Panc1 (cell line): Measurements from ENCODE around the gene SSH2. TPM values are rescaled to one million over a fixed set of nuclear protein-coding genes. Genes with fewer than 3 reads are reported as not detected.

Experiments used
- ATAC-seq: fragments of 200-7000 bp; cut with Tn5 transposase; 2 replicates; pipeline ENCODE4 v1.9.1; 2020; ENCODE audit warnings: mild to moderate bottlenecking, moderate library complexity
- BruUV-seq: library from RNA; stranded (reverse); fragments of 400-500 nt; replicated peaks from 2 replicates; lab custom pipeline; 2021; lab: Mats Ljungman, UMichigan
- CTCF ChIA-PET: fragments of 300-600 bp; sonication (Branson Sonifier 250); formaldehyde crosslinking; loops from one replicate; lab custom pipeline; 2022; ENCODE audit warnings: antibody characterized with exemption; lab: Charles Lee
- POLR2A ChIA-PET: fragments of 300-600 bp; sonication (Branson Sonifier 250); formaldehyde crosslinking; loops from one replicate; lab custom pipeline; 2022; ENCODE audit warnings: antibody characterized with exemption; lab: Charles Lee
- DNase-seq: peaks from one replicate; pipeline ENCODE4 v3.0.0-alpha.2; 2010; ENCODE audit warnings: low read depth, low spot score
- H3K27ac ChIP-seq: 2 replicates; pipeline ENCODE4 v1.5.1; 2011; ENCODE audit warnings: mild to moderate bottlenecking, low read length, inconsistent platforms
- H3K27me3 ChIP-seq: fragments of 200-500 bp; sonication (Bioruptor generic); 2 replicates; pipeline ENCODE4 v1.6.0; 2014; ENCODE audit warnings: low read length, inconsistent platforms; ENCODE audit not compliant: control insufficient read depth, insufficient read depth
- H3K36me3 ChIP-seq: fragments of 200-500 bp; sonication (Bioruptor generic); 2 replicates; pipeline ENCODE4 v1.5.1; 2014; ENCODE audit warnings: inconsistent platforms, mild to moderate bottlenecking, low read length, moderate library complexity; ENCODE audit not compliant: control insufficient read depth, insufficient read depth
- H3K4me1 ChIP-seq: 2 replicates; pipeline ENCODE4 v1.5.1; 2011; ENCODE audit warnings: inconsistent platforms, mild to moderate bottlenecking, low read length, moderate library complexity; ENCODE audit not compliant: control insufficient read depth, insufficient read depth
- H3K4me3 ChIP-seq, 2 experiments: 2 replicates each; pipeline ENCODE4 v1.5.1; 2011 to 2012; ENCODE audit warnings: low read depth in 2 of 2, low read length in 2 of 2, mild to moderate bottlenecking in 2 of 2, inconsistent platforms in 1 of 2, moderate library complexity in 1 of 2
- H3K9me3 ChIP-seq: fragments of 200-500 bp; sonication (Bioruptor generic); 2 replicates; pipeline ENCODE4 v1.5.1; 2014; ENCODE audit warnings: low read depth, mild to moderate bottlenecking, inconsistent platforms, low read length, moderate library complexity; ENCODE audit not compliant: control insufficient read depth, insufficient read depth
- CTCF ChIP-seq: fragments of 450-650 bp; IDR thresholded peaks from 2 replicates; pipeline ENCODE4 v1.5.1; 2017; ENCODE audit warnings: mild to moderate bottlenecking
- POLR2AphosphoS5 ChIP-seq: IDR thresholded peaks from 2 replicates; pipeline ENCODE4 v1.6.1; 2012; ENCODE audit warnings: mild to moderate bottlenecking, low read depth, low read length, moderate library complexity
- REST ChIP-seq, 2 experiments: IDR thresholded peaks; 2 replicates each; pipeline ENCODE4 v1.6.1; 2011 to 2012; ENCODE audit warnings: low read depth in 2 of 2, control low read depth in 1 of 2, low read length in 1 of 2, mild to moderate bottlenecking in 1 of 2, moderate library complexity in 1 of 2; ENCODE audit not compliant: insufficient read depth in 1 of 2
- SIN3A ChIP-seq: IDR thresholded peaks from 2 replicates; pipeline ENCODE4 v1.6.1; 2012; ENCODE audit warnings: low read depth, mild to moderate bottlenecking, low read length, moderate library complexity, borderline replicate concordance; ENCODE audit not compliant: insufficient read depth
- TCF7L2 ChIP-seq: IDR thresholded peaks from 2 replicates; pipeline ENCODE4 v1.6.1; 2011; ENCODE audit warnings: mild to moderate bottlenecking, low read depth, low read length, inconsistent platforms
- in situ Hi-C: cut with HindIII; loops from 2 replicates; pipeline ENCODE4 v1.10.0; 2016; ENCODE audit warnings: low sequenced_read_pairs, low pct_unique_long_range_greater_than_20kb
- intact Hi-C: fragments of 100-400 bp; cut with micrococcal nuclease; formaldehyde crosslinking; loops from one replicate; pipeline ENCODE4 v1.10.0; 2022; ENCODE audit not compliant: unreplicated experiment
- total RNA-seq: library from RNA; stranded (reverse); gene quantifications from one replicate; pipeline ENCODE4 v1.2.1, GENCODE V29; 2021; ENCODE audit not compliant: unreplicated experiment

Gene SSH2
- total RNA-seq, 1 experiment from 2014 or later, result 30.6 TPM

- no peak overlapping the region for H3K27ac ChIP-seq
- no peaks in the 10 kb centered on the region for H3K4me1 ChIP-seq
- in situ Hi-C loops, result no loop called here
- no peaks in the 10 kb centered on the region for H3K9me3 ChIP-seq
- no peaks in the 10 kb centered on the region for H3K36me3 ChIP-seq
- ChIA-PET POLR2A (no interaction called here), CTCF (no interaction called here)
- no peak for DNase-seq
- no peak for ATAC-seq
- intact Hi-C loops, result no loop called here
- TF ChIP-seq REST (IDR thresholded peaks at IDR 0.05; ENCODE audit: insufficient read depth in 1 of 2, low read depth in 2 of 2, low read length in 1 of 2), result no peak
- no peak for TF ChIP-seq CTCF
- no peak for TF ChIP-seq POLR2AphosphoS5
- no peak for TF ChIP-seq TCF7L2
- TF ChIP-seq SIN3A, result no peak
- no TSS peak for BruUV-seq
- H3K4me3 ChIP-seq, result no peak overlapping the region
- no peaks in the 10 kb centered on the region for H3K27me3 ChIP-seq
These were observed 165.8 kb downstream of the SSH2 start for GRCh38 chr17:29764217-29764616.

GRCh38 chr17:29763273-29763672 lies 166.8 kb downstream of the SSH2 start:
- H3K36me3 ChIP-seq, result no peaks in the 10 kb centered on the region
- in situ Hi-C loops, result no loop called here
- TF ChIP-seq CTCF (no peak), POLR2AphosphoS5 (no peak)
- intact Hi-C loops, result no loop called here
- no peaks in the 10 kb centered on the region for H3K27me3 ChIP-seq
- no peak overlapping the region for H3K4me3 ChIP-seq
- no TSS peak for BruUV-seq
- POLR2A ChIA-PET, result no interaction called here
- H3K9me3 ChIP-seq, result no peaks in the 10 kb centered on the region
- ATAC-seq (no peak), DNase-seq (no peak)
- no peak overlapping the region for H3K27ac ChIP-seq
- CTCF ChIA-PET, result interaction anchor here (0.6 kb wide), 1 partner anchor 172 kb away, joined by 4 read pairs; no protein-coding TSS in a partner anchor
- no peaks in the 10 kb centered on the region for H3K4me1 ChIP-seq
